ENCODE results near the gene NTRK3. TPM values are rescaled to one million over a fixed set of nuclear protein-coding genes. Genes with fewer than 3 reads are reported as not detected.

NTRK3 gene
- total and polyA plus RNA-seq, 8 donors = 0.13 to 1.1 (median 0.60) TPM

DNA sequence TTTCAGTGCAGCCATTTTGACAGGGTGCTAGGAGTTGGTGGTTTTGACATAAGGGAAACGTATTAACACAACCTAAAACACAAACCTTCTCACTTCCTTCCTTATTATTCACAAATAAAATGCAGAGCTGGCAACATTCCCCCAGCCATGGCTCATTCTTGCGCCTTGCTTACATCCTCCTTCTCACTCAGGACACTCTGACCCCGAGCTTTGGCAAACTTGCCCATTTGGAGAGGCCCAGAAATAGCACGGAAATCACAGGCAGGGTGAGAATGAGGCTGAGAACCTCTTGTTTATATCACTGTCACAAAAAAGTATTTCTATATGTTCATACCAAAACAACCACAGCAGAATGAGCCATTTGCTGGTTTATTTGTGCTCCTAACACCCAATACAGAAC is 244.3 kb downstream of the NTRK3 start:
- intact Hi-C loops (cut with DNase I) = no loop called here
- Histone ChIP-seq H3K4me1 (no peaks in the 10 kb centered on the region), H3K27ac (no peak overlapping the region), H3K36me3 (no peaks in the 10 kb centered on the region), H3K4me3 (no peak overlapping the region), H3K27me3 (no peaks in the 10 kb centered on the region), H3K9me3 (no peaks in the 10 kb centered on the region)
- TF ChIP-seq, protein P1, sequence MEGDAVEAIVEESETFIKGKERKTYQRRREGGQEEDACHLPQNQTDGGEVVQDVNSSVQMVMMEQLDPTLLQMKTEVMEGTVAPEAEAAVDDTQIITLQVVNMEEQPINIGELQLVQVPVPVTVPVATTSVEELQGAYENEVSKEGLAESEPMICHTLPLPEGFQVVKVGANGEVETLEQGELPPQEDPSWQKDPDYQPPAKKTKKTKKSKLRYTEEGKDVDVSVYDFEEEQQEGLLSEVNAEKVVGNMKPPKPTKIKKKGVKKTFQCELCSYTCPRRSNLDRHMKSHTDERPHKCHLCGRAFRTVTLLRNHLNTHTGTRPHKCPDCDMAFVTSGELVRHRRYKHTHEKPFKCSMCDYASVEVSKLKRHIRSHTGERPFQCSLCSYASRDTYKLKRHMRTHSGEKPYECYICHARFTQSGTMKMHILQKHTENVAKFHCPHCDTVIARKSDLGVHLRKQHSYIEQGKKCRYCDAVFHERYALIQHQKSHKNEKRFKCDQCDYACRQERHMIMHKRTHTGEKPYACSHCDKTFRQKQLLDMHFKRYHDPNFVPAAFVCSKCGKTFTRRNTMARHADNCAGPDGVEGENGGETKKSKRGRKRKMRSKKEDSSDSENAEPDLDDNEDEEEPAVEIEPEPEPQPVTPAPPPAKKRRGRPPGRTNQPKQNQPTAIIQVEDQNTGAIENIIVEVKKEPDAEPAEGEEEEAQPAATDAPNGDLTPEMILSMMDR (IDR thresholded peaks at IDR 0.05) = no peak
- no peak for FAIRE-seq
- no peak for DNase-seq
- WGBS, 2 donors = 44 to 55% methylated on average over 4 of the region's 4 CpGs
- no peak for ATAC-seq

DNA sequence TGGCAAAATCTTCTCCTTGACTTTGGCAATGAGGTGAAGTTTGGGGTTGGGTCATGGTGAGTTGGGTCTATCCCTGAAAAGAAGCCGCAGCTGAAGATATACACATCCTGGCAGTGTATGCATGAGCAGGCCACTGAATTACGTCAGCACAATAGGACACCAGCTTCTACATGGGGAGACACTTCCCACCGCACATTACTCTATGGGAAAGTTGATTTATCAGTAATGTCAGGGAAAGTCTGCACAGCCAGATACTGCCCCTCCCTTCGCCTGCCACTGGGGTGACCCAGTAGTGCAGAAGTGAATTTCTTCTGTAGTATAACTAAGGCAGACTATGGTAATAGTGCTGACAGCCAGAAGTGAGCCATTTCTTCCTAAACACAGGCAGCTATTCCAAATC is 245.0 kb downstream of the NTRK3 start:
- intact Hi-C loops (cut with DNase I) = no loop called here

DNA sequence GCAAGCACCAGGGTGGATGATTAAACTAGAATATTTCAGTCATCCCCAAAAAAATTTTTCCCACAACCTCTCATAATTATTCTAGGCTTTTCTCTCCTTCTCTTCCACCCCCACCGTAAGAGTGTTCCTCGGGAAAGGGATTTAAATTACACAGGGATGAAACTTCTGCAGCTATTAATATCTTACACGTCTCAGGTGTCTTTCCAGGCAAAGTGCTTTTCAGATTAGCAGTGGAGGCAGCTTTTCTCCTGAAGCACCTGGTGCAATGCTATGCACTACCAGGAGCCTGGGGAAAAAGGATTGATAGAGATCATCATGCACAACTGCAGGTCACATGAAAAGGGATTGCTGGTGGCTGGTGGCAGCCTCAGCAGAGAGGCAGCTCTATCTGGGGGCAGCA is 250.4 kb downstream of the NTRK3 start:
- FAIRE-seq (no peak), ATAC-seq (no peak), DNase-seq (no peak)
- no peak overlapping the region for H3K4me3 ChIP-seq
- no peaks in the 10 kb centered on the region for H3K4me1 ChIP-seq
- H3K9me3 ChIP-seq = no peaks in the 10 kb centered on the region
- H3K36me3 ChIP-seq = no peaks in the 10 kb centered on the region
- TF ChIP-seq, protein P1 (IDR thresholded peaks at IDR 0.05) = no peak
- no peak overlapping the region for H3K27ac ChIP-seq
- WGBS, 2 donors = 60 to 62% methylated on average over 3 of the region's 3 CpGs
- intact Hi-C loops (cut with DNase I) = no loop called here
- H3K27me3 ChIP-seq = no peaks in the 10 kb centered on the region

More for the DNA sequence above, 245.0 kb downstream of the NTRK3 start:
- TF ChIP-seq, protein P1 (IDR thresholded peaks at IDR 0.05) = no peak
- DNase-seq (no peak), FAIRE-seq (no peak), ATAC-seq (no peak)
- 70 to 83% methylated on average over 4 of the region's 4 CpGs for WGBS, 2 donors
- no peaks in the 10 kb centered on the region for H3K36me3 ChIP-seq
- no peaks in the 10 kb centered on the region for H3K9me3 ChIP-seq
- H3K4me3 ChIP-seq = no peak overlapping the region
- no peak overlapping the region for H3K27ac ChIP-seq
- H3K4me1 ChIP-seq = no peaks in the 10 kb centered on the region
- no peaks in the 10 kb centered on the region for H3K27me3 ChIP-seq

DNA sequence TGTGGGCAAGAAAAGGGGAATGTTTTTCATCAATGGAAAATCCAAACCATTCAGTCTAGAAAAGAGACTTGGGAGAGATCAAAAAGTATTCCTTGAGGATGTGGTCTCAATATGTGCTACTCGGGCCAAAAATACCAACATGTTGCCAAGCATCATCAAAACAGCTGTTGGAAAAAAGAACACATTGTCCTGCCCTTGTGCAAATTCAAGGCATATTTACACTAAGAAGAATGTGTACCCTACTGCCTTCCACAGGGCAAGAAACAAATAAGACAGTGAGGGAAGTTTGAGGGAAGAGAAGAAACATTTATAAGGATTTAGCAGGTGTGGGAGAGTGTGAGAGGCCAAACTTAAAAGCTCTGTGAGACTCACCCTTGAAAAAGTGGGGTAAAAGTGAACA is 252.1 kb downstream of the NTRK3 start:
- Histone ChIP-seq H3K27ac (no peak overlapping the region), H3K4me3 (no peak overlapping the region), H3K4me1 (no peaks in the 10 kb centered on the region), H3K9me3 (no peaks in the 10 kb centered on the region), H3K36me3 (no peaks in the 10 kb centered on the region), H3K27me3 (no peaks in the 10 kb centered on the region)
- TF ChIP-seq, protein P1 (IDR thresholded peaks at IDR 0.05) = no peak
- ATAC-seq = no peak
- no peak for DNase-seq
- intact Hi-C loops (cut with DNase I) = no loop called here
- FAIRE-seq = no peak
- WGBS, 2 donors = 7 to 16% methylated on average over 1 of the region's 1 CpG

DNA sequence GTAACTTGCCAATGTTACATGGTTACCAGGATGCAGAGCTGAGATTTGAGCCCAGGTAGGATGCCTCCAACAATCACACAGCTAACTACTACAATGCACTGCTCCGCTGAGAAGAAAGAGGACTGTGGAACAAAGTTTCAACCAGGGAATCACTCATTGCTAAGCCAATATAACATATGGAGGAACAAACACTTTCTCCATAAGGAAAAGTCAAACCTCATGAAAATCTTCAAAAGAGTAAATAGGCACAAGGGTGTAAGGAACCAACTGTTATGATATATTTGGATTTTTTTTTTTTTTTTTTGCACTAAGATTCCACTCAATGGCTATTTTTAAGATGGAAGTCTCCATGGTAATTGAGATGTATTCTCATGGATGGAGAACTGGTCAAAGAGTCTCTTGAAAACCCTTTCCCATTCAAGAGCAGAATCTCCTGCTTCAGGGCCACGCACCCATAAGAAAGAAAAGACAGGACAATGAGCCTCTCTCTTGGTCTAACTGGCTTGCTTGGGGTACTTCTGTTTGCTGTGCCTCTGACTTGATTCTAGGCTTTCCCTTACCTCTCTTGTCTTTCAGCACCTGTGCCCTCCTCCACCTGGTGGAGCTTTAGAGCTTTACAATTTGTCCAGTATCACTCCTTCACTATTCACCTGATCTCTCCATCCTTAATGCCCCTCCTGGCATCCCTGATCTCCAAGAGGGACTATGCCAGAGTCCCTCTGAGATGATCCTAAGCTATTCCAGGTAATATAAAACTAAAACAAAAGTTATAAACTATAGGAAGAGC is 252.8 kb downstream of the NTRK3 start:
- no peaks in the 10 kb centered on the region for H3K9me3 ChIP-seq
- TF ChIP-seq, protein P1 (IDR thresholded peaks at IDR 0.05) = no peak
- no peaks in the 10 kb centered on the region for H3K36me3 ChIP-seq
- H3K27me3 ChIP-seq = no peaks in the 10 kb centered on the region
- FAIRE-seq (no peak), ATAC-seq (no peak), DNase-seq (no peak)
- WGBS, 2 donors = 66 to 77% methylated on average over 2 of the region's 2 CpGs
- no peak overlapping the region for H3K4me3 ChIP-seq
- intact Hi-C loops (cut with DNase I) = no loop called here
- no peak overlapping the region for H3K27ac ChIP-seq
- no peaks in the 10 kb centered on the region for H3K4me1 ChIP-seq
